Transverse colon (tissue), 4 donors: ENCODE results near the gene XBP1.

ENCODE experiments used
- EP300 ChIP-seq: sonication (generic); formaldehyde crosslinking; IDR thresholded peaks from one replicate; pipeline ENCODE4 v1.6.1; 2017; ENCODE audit warnings: antibody characterized with exemption, low read depth
- POLR2A ChIP-seq: fragments of 450-650 bp; IDR thresholded peaks from one replicate; pipeline ENCODE4 v1.6.1; 2016; ENCODE audit warnings: antibody characterized with exemption, mild to moderate bottlenecking, moderate library complexity
- POLR2AphosphoS5 ChIP-seq, 3 donors: sonication (generic); formaldehyde crosslinking; IDR thresholded peaks; one replicate each; pipeline ENCODE4 v1.6.1; 2016; ENCODE audit warnings: antibody characterized with exemption in 3 of 3
- TF ChIP-seq, protein P1 (sequence below), 5 experiments: fragments of 200-600 bp in 3 of 5; fragments of 450-650 bp in 2 of 5; sonication (generic) in 3 of 5; IDR thresholded peaks; 1 replicate in 2 of 5; 2 replicates in 3 of 5; pipeline ENCODE4 v1.5.1; 2016 to 2017; ENCODE audit warnings: antibody characterized with exemption in 5 of 5, inconsistent platforms in 3 of 5, mild to moderate bottlenecking in 2 of 5, moderate library complexity in 1 of 5

DNA sequence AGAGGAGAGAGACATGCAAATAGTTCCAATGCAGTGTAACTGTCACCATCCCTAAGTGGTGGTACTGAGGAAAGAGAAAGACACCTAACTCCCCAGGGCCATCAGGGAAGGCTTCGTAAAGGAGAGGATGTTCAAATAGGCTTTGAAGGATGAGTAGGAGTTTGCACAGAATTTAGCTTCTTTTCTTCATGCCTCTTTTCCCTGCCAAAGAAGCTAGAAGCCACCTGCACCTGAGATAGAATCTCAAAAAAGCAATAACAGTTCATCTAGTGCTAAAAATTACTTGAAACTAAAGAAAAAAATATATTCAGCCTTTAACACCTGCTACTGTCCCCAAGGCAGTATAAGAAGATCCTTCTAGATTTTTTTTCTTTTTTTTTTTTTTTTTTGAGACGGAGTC, 16.7 kb upstream of the XBP1 start:
- TF ChIP-seq POLR2A: no peak
- TF ChIP-seq, protein P1, sequence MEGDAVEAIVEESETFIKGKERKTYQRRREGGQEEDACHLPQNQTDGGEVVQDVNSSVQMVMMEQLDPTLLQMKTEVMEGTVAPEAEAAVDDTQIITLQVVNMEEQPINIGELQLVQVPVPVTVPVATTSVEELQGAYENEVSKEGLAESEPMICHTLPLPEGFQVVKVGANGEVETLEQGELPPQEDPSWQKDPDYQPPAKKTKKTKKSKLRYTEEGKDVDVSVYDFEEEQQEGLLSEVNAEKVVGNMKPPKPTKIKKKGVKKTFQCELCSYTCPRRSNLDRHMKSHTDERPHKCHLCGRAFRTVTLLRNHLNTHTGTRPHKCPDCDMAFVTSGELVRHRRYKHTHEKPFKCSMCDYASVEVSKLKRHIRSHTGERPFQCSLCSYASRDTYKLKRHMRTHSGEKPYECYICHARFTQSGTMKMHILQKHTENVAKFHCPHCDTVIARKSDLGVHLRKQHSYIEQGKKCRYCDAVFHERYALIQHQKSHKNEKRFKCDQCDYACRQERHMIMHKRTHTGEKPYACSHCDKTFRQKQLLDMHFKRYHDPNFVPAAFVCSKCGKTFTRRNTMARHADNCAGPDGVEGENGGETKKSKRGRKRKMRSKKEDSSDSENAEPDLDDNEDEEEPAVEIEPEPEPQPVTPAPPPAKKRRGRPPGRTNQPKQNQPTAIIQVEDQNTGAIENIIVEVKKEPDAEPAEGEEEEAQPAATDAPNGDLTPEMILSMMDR (IDR thresholded peaks at IDR 0.05): no peak
- TF ChIP-seq POLR2AphosphoS5 (IDR thresholded peaks at IDR 0.05): no peak
- TF ChIP-seq EP300: no peak
